ENCODE results near the gene KRTAP5-8. TPM values are rescaled to one million over a fixed set of nuclear protein-coding genes. Genes with fewer than 3 reads are reported as not detected.

KRTAP5-8 gene
- total and polyA plus RNA-seq, 2 of the 4 experiments (the other 2 are of a cell fraction) = 0.07 TPM; not detected in 1

DNA sequence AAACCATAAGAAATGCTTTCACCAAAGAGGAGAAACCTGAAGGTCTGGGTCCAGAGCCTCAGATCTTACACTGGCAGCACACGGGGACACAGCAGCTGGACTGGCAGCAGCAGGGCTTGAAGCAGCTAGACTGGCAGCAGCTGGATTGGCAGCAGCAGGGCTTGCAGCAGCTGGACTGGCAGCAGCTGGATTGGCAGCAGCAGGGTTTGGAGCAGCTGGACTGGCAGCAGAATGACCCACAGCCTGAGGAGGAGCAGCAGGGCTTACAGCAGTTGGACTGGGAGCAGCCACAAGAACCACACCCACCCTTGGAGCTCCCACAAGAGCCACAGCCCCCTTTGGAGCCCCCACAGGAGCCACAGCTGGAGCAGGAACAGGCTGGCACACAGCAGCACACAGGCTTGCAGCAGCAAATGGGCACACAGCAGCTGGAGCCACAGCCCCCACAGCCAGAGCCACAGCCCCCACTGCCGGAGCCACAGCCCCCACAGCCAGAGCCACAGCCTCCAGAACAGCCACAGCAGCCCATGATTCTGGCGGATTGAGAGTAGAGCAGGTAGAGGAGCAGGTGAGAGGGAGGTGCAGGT lies 44.6 kb downstream of the KRTAP5-8 start, which contains the start of gene KRTAP5-11:
Gene KRTAP5-11 (minus strand): TSS at position 567 of the 587 bp plus-strand sequence. CDS start 38 bp downstream, at position 529.
- H3K9me3 ChIP-seq (ENCODE audit: control insufficient read depth, insufficient read depth, low read length) = no peaks in the 10 kb centered on the region
- no peak for DNase-seq
- H4K20me1 ChIP-seq (ENCODE audit: insufficient read depth, low read length) = no peaks in the 10 kb centered on the region
- no peak within 1 kb of the TSS for H2AK5ac ChIP-seq (ENCODE audit: low read depth, low read length)
- no peak within 1 kb of the TSS for H3K9ac ChIP-seq (ENCODE audit: low read depth, low read length)
- no peaks in the 10 kb centered on the region for H3K36me3 ChIP-seq (ENCODE audit: control insufficient read depth, insufficient read depth, low read length)
- WGBS, 2 experiments (ENCODE audit: extremely low coverage in 2 of 2, insufficient read length in 1 of 2) = 29% methylated on average over 1 of the region's 3 CpGs; no CpG with 5 or more reads in 1 of the 2 experiments
- no peak within 1 kb of the TSS for H3K4me3 ChIP-seq (ENCODE audit: insufficient read depth, low read depth, low read length)
- no peak within 1 kb of the TSS for H3K18ac ChIP-seq (ENCODE audit: low read depth, low read length)
- no peak within 1 kb of the TSS for H3K27ac ChIP-seq (ENCODE audit: insufficient read depth, low read length)
- no peak within 1 kb of the TSS for H4K8ac ChIP-seq (ENCODE audit: low read depth in 2 of 2, low read length in 2 of 2)
- no TSS peak for BruUV-seq (replicated peaks)
- no peak within 1 kb of the TSS for H4K91ac ChIP-seq (ENCODE audit: insufficient read depth, low read depth, low read length)
- H3K27me3 ChIP-seq (ENCODE audit: control insufficient read depth, insufficient read depth, low read length) = peaks cover 10% of the 10 kb centered on the region
- H3K4me1 ChIP-seq (ENCODE audit: control insufficient read depth, insufficient read depth, low read length) = no peaks in the 10 kb centered on the region
- no peak within 1 kb of the TSS for H3K23ac ChIP-seq (ENCODE audit: low read depth, low read length)
- TF ChIP-seq MXI1 (IDR thresholded peaks at IDR 0.05; ENCODE audit: borderline replicate concordance, low read depth, low read length) = no peak
- TF ChIP-seq, protein P1, sequence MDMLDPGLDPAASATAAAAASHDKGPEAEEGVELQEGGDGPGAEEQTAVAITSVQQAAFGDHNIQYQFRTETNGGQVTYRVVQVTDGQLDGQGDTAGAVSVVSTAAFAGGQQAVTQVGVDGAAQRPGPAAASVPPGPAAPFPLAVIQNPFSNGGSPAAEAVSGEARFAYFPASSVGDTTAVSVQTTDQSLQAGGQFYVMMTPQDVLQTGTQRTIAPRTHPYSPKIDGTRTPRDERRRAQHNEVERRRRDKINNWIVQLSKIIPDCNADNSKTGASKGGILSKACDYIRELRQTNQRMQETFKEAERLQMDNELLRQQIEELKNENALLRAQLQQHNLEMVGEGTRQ (IDR thresholded peaks at IDR 0.05; ENCODE audit: low read depth, low read length) = no peak
- no peak for TF ChIP-seq CHD1 (IDR thresholded peaks at IDR 0.05; ENCODE audit: low read depth, low read length)
- TF ChIP-seq RAD21 (IDR thresholded peaks at IDR 0.05; ENCODE audit: low read length) = no peak
- no peak for TF ChIP-seq BHLHE40 (IDR thresholded peaks at IDR 0.05; ENCODE audit: low read depth, low read length)
- TF ChIP-seq, protein P2, sequence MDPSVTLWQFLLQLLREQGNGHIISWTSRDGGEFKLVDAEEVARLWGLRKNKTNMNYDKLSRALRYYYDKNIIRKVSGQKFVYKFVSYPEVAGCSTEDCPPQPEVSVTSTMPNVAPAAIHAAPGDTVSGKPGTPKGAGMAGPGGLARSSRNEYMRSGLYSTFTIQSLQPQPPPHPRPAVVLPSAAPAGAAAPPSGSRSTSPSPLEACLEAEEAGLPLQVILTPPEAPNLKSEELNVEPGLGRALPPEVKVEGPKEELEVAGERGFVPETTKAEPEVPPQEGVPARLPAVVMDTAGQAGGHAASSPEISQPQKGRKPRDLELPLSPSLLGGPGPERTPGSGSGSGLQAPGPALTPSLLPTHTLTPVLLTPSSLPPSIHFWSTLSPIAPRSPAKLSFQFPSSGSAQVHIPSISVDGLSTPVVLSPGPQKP (IDR thresholded peaks at IDR 0.05; ENCODE audit: borderline replicate concordance, low read depth, low read length) = no peak
- TF ChIP-seq FOS (IDR thresholded peaks at IDR 0.05; ENCODE audit: low read depth, low read length) = no peak
- no peak for TF ChIP-seq MAZ (IDR thresholded peaks at IDR 0.05; ENCODE audit: borderline replicate concordance, low read depth, low read length)
- TF ChIP-seq RFX5 (IDR thresholded peaks at IDR 0.05; ENCODE audit: low read depth, low read length) = no peak
- no peak for TF ChIP-seq CEBPB (IDR thresholded peaks at IDR 0.05; ENCODE audit: low read depth, low read length)
- no peak for TF ChIP-seq POLR2A (IDR thresholded peaks at IDR 0.05; ENCODE audit: low read depth, low read length)
- no peak for TF ChIP-seq SMC3 (IDR thresholded peaks at IDR 0.05; ENCODE audit: low read depth, low read length)
- TF ChIP-seq RCOR1 (IDR thresholded peaks at IDR 0.05; ENCODE audit: insufficient replicate concordance, low read length) = no peak
- no peak for TF ChIP-seq MAFK (IDR thresholded peaks at IDR 0.05; ENCODE audit: low read depth, low read length)
- TF ChIP-seq, protein P3, sequence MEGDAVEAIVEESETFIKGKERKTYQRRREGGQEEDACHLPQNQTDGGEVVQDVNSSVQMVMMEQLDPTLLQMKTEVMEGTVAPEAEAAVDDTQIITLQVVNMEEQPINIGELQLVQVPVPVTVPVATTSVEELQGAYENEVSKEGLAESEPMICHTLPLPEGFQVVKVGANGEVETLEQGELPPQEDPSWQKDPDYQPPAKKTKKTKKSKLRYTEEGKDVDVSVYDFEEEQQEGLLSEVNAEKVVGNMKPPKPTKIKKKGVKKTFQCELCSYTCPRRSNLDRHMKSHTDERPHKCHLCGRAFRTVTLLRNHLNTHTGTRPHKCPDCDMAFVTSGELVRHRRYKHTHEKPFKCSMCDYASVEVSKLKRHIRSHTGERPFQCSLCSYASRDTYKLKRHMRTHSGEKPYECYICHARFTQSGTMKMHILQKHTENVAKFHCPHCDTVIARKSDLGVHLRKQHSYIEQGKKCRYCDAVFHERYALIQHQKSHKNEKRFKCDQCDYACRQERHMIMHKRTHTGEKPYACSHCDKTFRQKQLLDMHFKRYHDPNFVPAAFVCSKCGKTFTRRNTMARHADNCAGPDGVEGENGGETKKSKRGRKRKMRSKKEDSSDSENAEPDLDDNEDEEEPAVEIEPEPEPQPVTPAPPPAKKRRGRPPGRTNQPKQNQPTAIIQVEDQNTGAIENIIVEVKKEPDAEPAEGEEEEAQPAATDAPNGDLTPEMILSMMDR (conservative IDR thresholded peaks at IDR 0.05; ENCODE audit: low read depth, low read length) = no peak
- no peak for TF ChIP-seq NFE2L2 (IDR thresholded peaks at IDR 0.05; ENCODE audit: low read depth, low read length)
- H4K5ac ChIP-seq (ENCODE audit: low read depth, low read length) = no peak within 1 kb of the TSS
- H2BK20ac ChIP-seq (ENCODE audit: low read depth, low read length) = no peak within 1 kb of the TSS
- no peak within 1 kb of the TSS for H3K4me2 ChIP-seq (ENCODE audit: low read depth, low read length)
- no peak within 1 kb of the TSS for H2BK120ac ChIP-seq (ENCODE audit: low read depth, low read length)
- ChIA-PET POLR2A (ENCODE audit: unreplicated experiment) (no interaction called here), CTCF (no interaction called here)
- no peak within 1 kb of the TSS for H2BK15ac ChIP-seq (ENCODE audit: low read depth, low read length)
- H3K79me1 ChIP-seq (ENCODE audit: low read depth in 1 of 2, low read length in 2 of 2) = no peaks in the 10 kb centered on the region
- H3K14ac ChIP-seq (replicated peaks; ENCODE audit: low read depth, low read length) = no peak within 1 kb of the TSS
- H3K4ac ChIP-seq (ENCODE audit: low read depth, low read length) = no peak within 1 kb of the TSS
- dilution Hi-C loops (cut with HindIII; ENCODE audit: low sequenced_read_pairs, unreplicated experiment) = no loop called here
- ATAC-seq (ENCODE audit: low read depth) = no peak
- H2AK9ac ChIP-seq (replicated peaks; ENCODE audit: low read depth, low read length, poor library complexity) = no peak within 1 kb of the TSS
- no peak within 1 kb of the TSS for H2AFZ ChIP-seq (replicated peaks; ENCODE audit: low read length, poor library complexity)
- in situ Hi-C loops (cut with MboI; ENCODE audit: low sequenced_read_pairs) = no loop called here
- H3K9me1 ChIP-seq (ENCODE audit: insufficient read depth, low read length) = no peaks in the 10 kb centered on the region
- H2BK5ac ChIP-seq (ENCODE audit: low read depth, low read length, poor library complexity, severe bottlenecking) = no peak within 1 kb of the TSS
- intact Hi-C loops (cut with micrococcal nuclease) = no loop called here
- H3K56ac ChIP-seq (ENCODE audit: extremely low read depth, insufficient read depth, low read length) = no peak within 1 kb of the TSS
